Measurements from ENCODE around the gene CD300A.

Gene CD300A

DNA sequence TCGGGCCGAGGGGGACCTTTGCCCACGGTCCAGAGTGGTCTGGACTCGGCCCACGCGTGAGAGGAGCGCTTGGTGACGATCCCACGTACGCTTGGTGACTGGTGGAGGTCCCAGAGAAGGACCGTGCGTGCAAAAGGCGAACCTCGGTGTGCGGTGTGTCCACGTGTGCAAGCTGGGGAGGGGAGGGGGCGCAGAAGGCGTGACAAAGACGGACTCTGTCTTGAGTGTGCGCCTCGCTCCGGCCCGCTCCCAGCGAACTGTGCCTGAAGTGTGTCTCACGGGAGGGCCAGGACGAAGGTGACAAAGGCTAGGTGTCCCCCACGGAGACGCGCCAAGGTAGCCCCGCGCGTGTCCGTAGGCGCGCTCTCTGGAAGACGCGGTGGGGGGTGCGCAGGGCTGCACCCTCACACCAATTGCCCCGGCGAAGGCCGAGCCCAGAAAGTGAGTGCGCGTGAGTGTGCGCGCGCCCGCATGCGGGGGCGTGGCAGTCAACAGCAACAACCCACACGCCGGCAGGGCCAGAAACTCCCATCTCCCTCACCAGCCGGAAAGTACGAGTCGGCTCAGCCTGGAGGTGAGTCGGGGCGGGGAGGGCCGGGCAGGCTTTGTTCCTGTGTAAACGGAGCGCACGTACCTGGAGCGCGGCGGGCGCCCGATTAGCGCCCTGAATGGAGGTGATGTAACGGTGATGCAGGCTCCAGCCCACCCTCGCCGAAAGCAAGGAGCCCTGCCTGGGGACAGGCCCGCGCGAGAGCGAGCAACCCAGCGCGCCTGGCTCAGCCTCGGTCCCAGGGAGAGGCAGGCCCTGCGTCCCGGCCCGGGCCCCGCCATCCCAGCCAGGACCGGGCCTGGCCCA, 34.6 kb upstream of the CD300A start, which contains the start of gene GPRC5C:
Gene GPRC5C (plus strand): TSS at position 521 of the 856 bp plus-strand sequence. CDS start 7,689 bp downstream, outside the sequence.
- TF ChIP-seq, protein P1, sequence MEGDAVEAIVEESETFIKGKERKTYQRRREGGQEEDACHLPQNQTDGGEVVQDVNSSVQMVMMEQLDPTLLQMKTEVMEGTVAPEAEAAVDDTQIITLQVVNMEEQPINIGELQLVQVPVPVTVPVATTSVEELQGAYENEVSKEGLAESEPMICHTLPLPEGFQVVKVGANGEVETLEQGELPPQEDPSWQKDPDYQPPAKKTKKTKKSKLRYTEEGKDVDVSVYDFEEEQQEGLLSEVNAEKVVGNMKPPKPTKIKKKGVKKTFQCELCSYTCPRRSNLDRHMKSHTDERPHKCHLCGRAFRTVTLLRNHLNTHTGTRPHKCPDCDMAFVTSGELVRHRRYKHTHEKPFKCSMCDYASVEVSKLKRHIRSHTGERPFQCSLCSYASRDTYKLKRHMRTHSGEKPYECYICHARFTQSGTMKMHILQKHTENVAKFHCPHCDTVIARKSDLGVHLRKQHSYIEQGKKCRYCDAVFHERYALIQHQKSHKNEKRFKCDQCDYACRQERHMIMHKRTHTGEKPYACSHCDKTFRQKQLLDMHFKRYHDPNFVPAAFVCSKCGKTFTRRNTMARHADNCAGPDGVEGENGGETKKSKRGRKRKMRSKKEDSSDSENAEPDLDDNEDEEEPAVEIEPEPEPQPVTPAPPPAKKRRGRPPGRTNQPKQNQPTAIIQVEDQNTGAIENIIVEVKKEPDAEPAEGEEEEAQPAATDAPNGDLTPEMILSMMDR (IDR thresholded peaks at IDR 0.05; ENCODE audit: low read depth, low read length, missing control alignments) = no peak
- in situ Hi-C loops (cut with HindIII; ENCODE audit: low sequenced_read_pairs) = no loop called here
- DNase-seq (ENCODE audit: low read depth) = no peak

DNA sequence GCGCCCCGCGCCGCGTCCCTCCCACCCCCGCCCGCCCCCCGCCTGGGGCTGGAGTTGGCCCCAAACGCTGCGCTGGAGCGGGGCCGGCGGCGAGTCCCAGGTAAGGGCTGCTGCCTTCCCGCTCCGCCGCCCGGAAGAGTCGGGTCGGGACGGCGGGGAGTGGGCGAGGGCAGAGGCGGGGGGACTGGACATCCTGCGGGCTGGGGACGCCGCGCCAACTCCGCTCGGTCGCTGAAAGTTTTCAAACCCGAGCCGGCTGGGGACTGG, 34.1 kb upstream of the CD300A start:
- in situ Hi-C loops (cut with HindIII; ENCODE audit: low sequenced_read_pairs) = no loop called here
- TF ChIP-seq, protein P1 (IDR thresholded peaks at IDR 0.05; ENCODE audit: low read depth, low read length, missing control alignments) = no peak
- peak overlapping the region; percentile 43 for H3K4me3 ChIP-seq (ENCODE audit: low read depth, low read length)
- no peak for DNase-seq (ENCODE audit: low read depth)

More for the DNA sequence above, 34.6 kb upstream of the CD300A start, which contains the start of gene GPRC5C:
- H3K4me3 ChIP-seq (ENCODE audit: low read depth, low read length) = peak within 1 kb of the TSS; percentile 43

DNA sequence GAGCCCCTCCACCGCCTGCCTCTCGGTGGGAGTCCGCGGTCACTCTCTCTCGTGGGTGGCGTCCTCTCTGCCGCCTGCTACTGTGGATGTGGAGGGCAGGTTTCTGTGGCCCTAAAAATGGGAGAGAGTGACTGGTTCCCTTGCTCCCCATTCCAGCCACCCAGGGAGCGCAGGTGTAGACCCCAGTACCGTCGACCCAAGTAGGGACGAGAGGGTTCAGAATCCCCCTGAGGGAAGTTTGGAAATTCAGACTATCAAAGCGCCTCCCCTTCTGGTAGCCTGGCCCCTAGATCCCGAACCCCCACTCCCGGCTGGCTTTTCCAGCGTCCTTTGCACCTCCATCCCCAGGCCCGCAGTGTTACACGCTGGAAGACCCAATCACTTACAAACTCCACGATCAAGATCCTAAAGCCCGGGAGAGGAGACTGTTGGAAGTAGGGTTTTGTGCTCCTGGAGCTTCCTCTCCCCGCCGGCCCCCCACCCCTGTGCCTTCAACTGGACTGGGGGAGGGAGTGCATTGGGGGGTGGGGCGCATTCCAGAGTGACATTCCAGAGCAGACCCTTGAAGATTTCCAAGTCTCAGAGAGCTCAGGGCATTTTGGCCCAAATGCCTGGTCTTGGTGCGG, 33.6 kb upstream of the CD300A start:
- DNase-seq (ENCODE audit: low read depth) = no peak
- in situ Hi-C loops (cut with HindIII; ENCODE audit: low sequenced_read_pairs) = no loop called here
- H3K4me3 ChIP-seq (ENCODE audit: low read depth, low read length) = peak overlapping the region; percentile 43
- TF ChIP-seq, protein P1 (IDR thresholded peaks at IDR 0.05; ENCODE audit: low read depth, low read length, missing control alignments) = no peak

DNA sequence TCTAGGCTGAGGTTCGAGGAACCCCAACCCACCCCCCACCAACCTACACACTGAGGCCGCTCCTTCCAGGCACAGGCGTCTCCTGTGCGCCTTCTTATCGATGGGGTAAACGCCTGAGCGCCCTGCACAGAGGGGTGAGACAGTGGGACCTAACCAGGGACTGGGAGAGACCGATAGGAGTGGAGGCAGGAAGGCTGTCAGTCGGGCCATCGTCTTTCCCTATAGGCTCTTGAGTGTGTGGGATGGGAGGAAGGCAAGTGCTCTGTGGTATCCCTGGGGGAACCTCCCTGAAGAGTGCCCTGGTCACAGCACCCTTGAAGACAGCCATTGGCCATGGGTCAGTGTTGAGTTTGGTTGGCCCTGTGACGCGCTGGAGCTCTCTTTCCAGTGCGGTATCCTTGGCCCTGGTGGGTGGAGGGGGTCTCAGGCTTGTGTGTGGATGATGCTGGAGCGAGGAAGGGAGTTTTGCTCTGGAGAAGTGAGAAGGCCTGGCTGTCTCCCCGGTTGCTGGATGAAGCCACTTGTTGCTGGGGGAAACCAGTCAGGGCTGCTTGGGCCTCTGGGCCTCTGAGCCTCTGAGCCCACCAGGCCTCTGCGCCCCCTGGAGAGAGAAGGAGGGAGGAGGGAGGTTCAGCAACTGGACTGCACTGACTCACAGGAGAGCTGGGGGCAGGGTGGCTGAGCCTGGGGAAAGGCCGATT, 32.9 kb upstream of the CD300A start:
- H3K4me3 ChIP-seq (ENCODE audit: low read depth, low read length) = no peak overlapping the region

DNA sequence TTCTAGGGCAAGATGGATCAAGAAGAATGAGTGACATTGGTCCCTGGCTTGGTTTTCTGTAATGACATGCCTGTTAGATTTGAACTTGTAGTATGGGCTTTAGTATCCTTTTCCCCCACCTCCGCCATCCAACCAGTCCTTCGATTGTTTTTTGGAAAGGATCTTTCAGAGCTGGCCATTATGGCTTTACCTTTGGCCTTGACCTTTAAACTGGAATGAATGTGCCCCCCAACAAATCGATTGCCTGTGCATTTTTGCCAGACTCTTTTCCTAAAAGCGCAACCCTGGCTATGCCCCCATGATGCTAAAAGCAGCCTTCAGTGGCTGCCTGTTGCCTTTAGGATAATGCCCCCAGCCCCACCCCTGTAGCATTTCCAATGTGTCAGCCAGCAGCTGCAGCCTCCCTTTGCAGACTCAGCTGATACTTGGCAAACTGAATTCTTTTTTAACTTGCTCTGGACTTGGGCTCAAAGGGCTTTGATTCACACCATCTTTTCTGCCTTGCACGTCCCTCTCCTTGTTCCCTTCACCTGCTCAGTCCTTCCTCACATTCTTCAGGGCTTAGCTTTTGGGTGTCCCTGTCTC, 30.6 kb upstream of the CD300A start:
- no peak for DNase-seq (ENCODE audit: low read depth)
- TF ChIP-seq, protein P1 (IDR thresholded peaks at IDR 0.05; ENCODE audit: low read depth, low read length, missing control alignments) = no peak
- no peak overlapping the region for H3K4me3 ChIP-seq (ENCODE audit: low read depth, low read length)
- in situ Hi-C loops (cut with HindIII; ENCODE audit: low sequenced_read_pairs) = loop anchor here (5.0 kb wide), 2 partner anchors 41 to 89 kb away; no protein-coding TSS in a partner anchor

More for the DNA sequence above, 32.9 kb upstream of the CD300A start:
- TF ChIP-seq, protein P1 (IDR thresholded peaks at IDR 0.05; ENCODE audit: low read depth, low read length, missing control alignments) = no peak
- in situ Hi-C loops (cut with HindIII; ENCODE audit: low sequenced_read_pairs) = no loop called here
- no peak for DNase-seq (ENCODE audit: low read depth)

DNA sequence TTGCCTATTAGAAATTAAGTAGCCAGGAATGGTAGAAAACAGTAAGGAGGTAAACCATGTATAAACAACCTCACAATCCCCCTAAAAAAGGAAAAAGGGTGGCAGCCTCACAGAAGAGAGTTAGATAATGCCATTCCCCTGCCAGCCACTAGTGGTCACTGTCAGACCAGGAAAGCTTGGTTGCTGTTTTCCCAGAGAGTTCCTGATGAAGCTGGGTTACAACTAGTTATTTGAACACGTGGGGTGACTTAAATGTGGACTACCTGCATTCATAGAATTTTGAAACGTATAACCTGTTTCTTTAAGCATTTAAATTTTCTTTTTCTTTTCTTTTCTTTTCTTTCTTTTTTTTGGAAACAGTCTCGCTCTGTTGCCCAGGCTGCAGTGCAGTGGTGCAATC, 28.7 kb upstream of the CD300A start:
- TF ChIP-seq, protein P1 (IDR thresholded peaks at IDR 0.05; ENCODE audit: low read depth, low read length, missing control alignments) = peak; percentile 52
- no peak overlapping the region for H3K4me3 ChIP-seq (ENCODE audit: low read depth, low read length)
- no peak for DNase-seq (ENCODE audit: low read depth)
- in situ Hi-C loops (cut with HindIII; ENCODE audit: low sequenced_read_pairs) = loop anchor here (5.0 kb wide), 2 partner anchors 40 to 90 kb away; no protein-coding TSS in a partner anchor
